Spleen (tissue), 11 donors: ENCODE results near the gene DGAT2. TPM values are rescaled to one million over a fixed set of nuclear protein-coding genes. Genes with fewer than 3 reads are reported as not detected.

Experiments
- DNase-seq: peaks from one replicate; pipeline ENCODE4 v3.0.0-alpha.2; 2020
- H3K27ac ChIP-seq, 8 donors: fragments of 200-600 bp; sonication (generic) in 7 of 8; 1 replicate in 4 of 8; 2 replicates in 4 of 8; pipeline versions ENCODE4 v1.5.0 to v1.8.0; 2016 to 2021; ENCODE audit warnings: inconsistent platforms in 4 of 8, mild to moderate bottlenecking in 4 of 8, moderate library complexity in 1 of 8
- H3K27me3 ChIP-seq, 7 donors: fragments of 200-600 bp; sonication (generic) in 6 of 7; replicated peaks in 1 of 7; 1 replicate in 4 of 7; 2 replicates in 3 of 7; pipeline versions ENCODE4 v1.5.0 to v1.8.0; 2016 to 2021; ENCODE audit warnings: inconsistent platforms in 3 of 7, mild to moderate bottlenecking in 1 of 7
- H3K36me3 ChIP-seq, 6 donors: fragments of 200-600 bp; sonication (generic) in 5 of 6; 1 replicate in 4 of 6; 2 replicates in 2 of 6; pipeline versions ENCODE4 v1.5.0 to v1.8.0; 2016 to 2021; ENCODE audit warnings: inconsistent platforms in 2 of 6
- H3K4me1 ChIP-seq, 6 donors: fragments of 200-600 bp; sonication (generic) in 5 of 6; 1 replicate in 3 of 6; 2 replicates in 3 of 6; pipeline versions ENCODE4 v1.5.0 to v1.8.0; 2016 to 2021; ENCODE audit warnings: inconsistent platforms in 3 of 6
- H3K4me3 ChIP-seq, 8 donors: fragments of 200-600 bp; sonication (generic) in 7 of 8; 1 replicate in 4 of 8; 2 replicates in 4 of 8; pipeline versions ENCODE4 v1.5.0 to v1.8.0; 2016 to 2021; ENCODE audit warnings: inconsistent platforms in 4 of 8, mild to moderate bottlenecking in 4 of 8, moderate library complexity in 2 of 8
- H3K9me3 ChIP-seq, 8 donors: fragments of 200-600 bp; sonication (generic) in 7 of 8; 1 replicate in 4 of 8; 2 replicates in 4 of 8; pipeline versions ENCODE4 v1.5.0 to v1.8.0; 2016 to 2021; ENCODE audit warnings: inconsistent platforms in 4 of 8
- CTCF ChIP-seq, 11 experiments: fragments of 200-600 bp in 7 of 11; fragments of 450-650 bp in 4 of 11; sonication (generic) in 4 of 11; IDR thresholded peaks in 8 of 11; conservative IDR thresholded peaks in 3 of 11; 1 replicate in 7 of 11; 2 replicates in 4 of 11; pipeline versions ENCODE4 v1.4.0 to v1.8.0; 2016 to 2021; ENCODE audit warnings: antibody characterized with exemption in 11 of 11, inconsistent platforms in 4 of 11, mild to moderate bottlenecking in 1 of 11
- POLR2A ChIP-seq, 3 donors: fragments of 450-650 bp; IDR thresholded peaks; one replicate each; pipeline ENCODE4 v1.5.1; 2017; ENCODE audit warnings: antibody characterized with exemption in 3 of 3, mild to moderate bottlenecking in 1 of 3
- POLR2AphosphoS5 ChIP-seq, 3 donors: sonication (generic); formaldehyde crosslinking; IDR thresholded peaks; one replicate each; pipeline ENCODE4 v1.5.1; 2017; ENCODE audit warnings: antibody characterized with exemption in 3 of 3
- WGBS, 5 donors: extraction: QIAGEN DNeasy Blood & Tissue Kit in 3 of 5; methylation state at CpG; one replicate each; pipeline versions ENCODE4 v1.1.5 to v1.1.7; 2013 to 2018; 5-methylcytosine and 5-hydroxymethylcytosine counted together
- intact Hi-C: fragments of 100-400 bp; cut with DNase I; formaldehyde crosslinking; loops from one replicate; pipeline ENCODE4 v1.15.0; 2023; ENCODE audit warnings: low total_unique reads
- polyA plus RNA-seq, 3 donors: library from polyadenylated mRNA; stranded (reverse); fragments of 200-250 nt; gene quantifications; one replicate each; pipeline ENCODE4 v1.2.1, GENCODE V29; 2013
- total RNA-seq, 7 donors: library from RNA; depleted of rRNA in 3 of 7; stranded (reverse); fragments of >200 nt in 3 of 7; fragmentation: NEBNext Ultra II Directional in 4 of 7; extraction: Animal tissue kit (Norgen Biotek cat#: 25700) in 4 of 7; gene quantifications; one replicate each; pipeline versions ENCODE4 v1.1.0 to v1.2.1, GENCODE V29; 2016 to 2021
- donor health status: healthy with polysubstance abuse.
- donor health status: DM: no; HTN: no; CAD: no; lungs with moderate emphysema.
- donor health status: DM: no; HTN: no; CAD: no.
- donor health status: Bipolar disorder and iron deficiency.
- donor health status: healthy.
- donor health status: DM: no; HTN: no; CAD: no.
- donor health status: DM: yes; HTN: yes; CAD: no.

DGAT2 gene
- total and polyA plus RNA-seq, 10 donors, result 3.5 to 71.7 (median 15.9) TPM

GRCh38 chr11:75793966-75794365 is 25.4 kb downstream of the DGAT2 start:
- Histone ChIP-seq H3K4me3 (no peak overlapping the region), H3K27ac (no peak overlapping the region), H3K36me3 (peaks cover 0 to 64% (median 0%) of the 10 kb centered on the region in 6 donors), H3K27me3 (no peaks in the 10 kb centered on the region), H3K4me1 (no peaks in the 10 kb centered on the region), H3K9me3 (no peaks in the 10 kb centered on the region)
- 79 to 96% (median 92%) methylated on average over 2 of the region's 2 CpGs for WGBS, 5 donors
- intact Hi-C loops, result no loop called here
- no peak for DNase-seq
- TF ChIP-seq POLR2A (IDR thresholded peaks at IDR 0.05) (no peak), CTCF (IDR thresholded peaks at IDR 0.05 in 8 of 11, conservative IDR thresholded peaks at IDR 0.05 in 3 of 11) (no peak), POLR2AphosphoS5 (IDR thresholded peaks at IDR 0.05) (no peak)

DNA sequence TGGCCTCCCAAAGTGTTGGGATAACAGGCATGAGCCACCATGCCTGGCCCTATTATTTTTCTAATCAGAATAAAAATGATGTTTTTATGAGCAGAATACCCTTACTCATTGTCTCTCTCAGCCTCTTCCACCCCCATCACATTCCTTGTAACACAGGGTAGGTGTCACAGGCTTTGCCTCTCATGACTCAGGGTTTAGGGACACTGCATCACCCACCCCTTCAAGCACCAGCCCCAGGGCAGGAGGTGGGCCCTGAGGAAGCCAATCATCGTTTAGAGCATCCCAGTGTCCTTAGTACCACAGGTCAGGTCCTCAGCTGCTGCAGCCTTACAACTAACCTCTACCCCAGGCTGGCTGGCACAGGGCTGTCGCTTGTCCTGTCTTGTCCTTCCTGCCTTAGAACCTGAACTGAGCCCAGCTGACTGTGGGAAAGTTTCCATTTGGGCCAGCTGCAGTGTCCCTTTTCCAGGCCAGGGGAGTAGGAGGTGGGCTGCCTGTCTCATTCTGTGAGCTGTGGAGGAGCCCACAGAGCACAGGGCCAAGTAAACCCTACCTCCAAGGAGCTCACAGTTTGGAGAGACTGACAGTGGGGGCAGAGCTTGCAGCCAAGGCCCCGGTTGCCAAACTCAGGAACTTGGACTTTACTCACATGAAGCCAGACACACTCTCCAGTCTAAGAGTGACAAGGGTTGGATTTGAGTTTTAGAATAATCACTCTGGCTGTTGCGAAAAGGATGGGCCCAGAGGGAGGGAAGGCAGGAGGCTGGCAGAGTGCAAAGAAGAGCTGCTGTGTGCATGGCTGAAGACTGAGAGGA is 26.9 kb downstream of the DGAT2 start:
- Histone ChIP-seq H3K4me1 (no peaks in the 10 kb centered on the region), H3K9me3 (no peaks in the 10 kb centered on the region), H3K27me3 (no peaks in the 10 kb centered on the region), H3K27ac (no peak overlapping the region), H3K36me3 (peaks cover 0 to 68% (median 0%) of the 10 kb centered on the region in 6 donors), H3K4me3 (no peak overlapping the region)
- WGBS, 5 donors, result 86 to 90% (median 88%) methylated on average over 4 of the region's 4 CpGs
- no peak for TF ChIP-seq POLR2AphosphoS5 (IDR thresholded peaks at IDR 0.05)
- no peak for TF ChIP-seq CTCF (IDR thresholded peaks at IDR 0.05 in 8 of 11, conservative IDR thresholded peaks at IDR 0.05 in 3 of 11)
- no peak for TF ChIP-seq POLR2A (IDR thresholded peaks at IDR 0.05)
- peak; percentile 7 for DNase-seq
- intact Hi-C loops, result no loop called here

DNA sequence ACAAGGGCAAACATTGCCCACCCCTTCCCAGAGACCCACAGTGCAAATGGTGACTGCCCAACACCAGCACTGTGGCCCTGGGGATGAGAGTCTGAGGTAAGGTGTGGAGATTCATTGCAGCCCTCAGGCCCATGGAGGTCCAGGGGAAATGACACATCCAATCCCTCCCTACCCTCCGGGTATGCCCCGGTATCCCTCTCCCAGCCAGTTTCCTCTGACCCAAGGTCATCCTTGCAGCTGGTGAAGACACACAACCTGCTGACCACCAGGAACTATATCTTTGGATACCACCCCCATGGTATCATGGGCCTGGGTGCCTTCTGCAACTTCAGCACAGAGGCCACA is 27.5 kb downstream of the DGAT2 start:
- no peak for DNase-seq
- H3K27me3 ChIP-seq, result no peaks in the 10 kb centered on the region
- 57 to 72% (median 71%) methylated on average over 2 of the region's 2 CpGs for WGBS, 5 donors
- peaks cover 0 to 68% (median 0%) of the 10 kb centered on the region in 6 donors for H3K36me3 ChIP-seq
- peaks cover 0 to 2% (median under 1%) of the 10 kb centered on the region in 6 donors for H3K4me1 ChIP-seq
- H3K4me3 ChIP-seq, result no peak overlapping the region
- H3K9me3 ChIP-seq, result no peaks in the 10 kb centered on the region
- intact Hi-C loops, result no loop called here
- H3K27ac ChIP-seq, result no peak overlapping the region
- TF ChIP-seq CTCF (IDR thresholded peaks at IDR 0.05 in 8 of 11, conservative IDR thresholded peaks at IDR 0.05 in 3 of 11), result no peak
- TF ChIP-seq POLR2A (IDR thresholded peaks at IDR 0.05), result no peak
- TF ChIP-seq POLR2AphosphoS5 (IDR thresholded peaks at IDR 0.05), result no peak

DNA sequence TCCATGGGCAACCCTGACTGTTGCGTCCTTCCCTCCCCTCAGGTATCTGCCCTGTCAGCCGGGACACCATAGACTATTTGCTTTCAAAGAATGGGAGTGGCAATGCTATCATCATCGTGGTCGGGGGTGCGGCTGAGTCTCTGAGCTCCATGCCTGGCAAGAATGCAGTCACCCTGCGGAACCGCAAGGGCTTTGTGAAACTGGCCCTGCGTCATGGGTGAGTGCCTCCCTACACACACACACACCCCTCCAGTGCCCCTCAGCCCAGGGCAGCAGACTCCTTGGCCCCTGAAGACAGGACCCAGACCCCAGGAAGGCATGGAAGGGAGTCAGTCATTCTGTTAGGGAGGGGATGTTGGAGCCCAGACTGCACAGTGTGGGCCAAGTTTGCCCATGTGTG is 28.5 kb downstream of the DGAT2 start:
- Histone ChIP-seq H3K27me3 (no peaks in the 10 kb centered on the region), H3K4me1 (peaks cover 4 to 13% (median 11%) of the 10 kb centered on the region in 6 donors), H3K4me3 (no peak overlapping the region), H3K36me3 (peaks cover 0 to 69% (median 0%) of the 10 kb centered on the region in 6 donors), H3K9me3 (no peaks in the 10 kb centered on the region), H3K27ac (no peak overlapping the region)
- 73 to 91% (median 82%) methylated on average over 8 of the region's 8 CpGs for WGBS, 5 donors
- intact Hi-C loops, result no loop called here
- TF ChIP-seq CTCF (IDR thresholded peaks at IDR 0.05 in 8 of 11, conservative IDR thresholded peaks at IDR 0.05 in 3 of 11) (no peak), POLR2AphosphoS5 (IDR thresholded peaks at IDR 0.05) (no peak), POLR2A (IDR thresholded peaks at IDR 0.05) (no peak)
- DNase-seq, result peak; percentile 69
